HepG2 (cell line): ENCODE measurements around the gene LRRC19. TPM values are rescaled to one million over a fixed set of nuclear protein-coding genes. Genes with fewer than 3 reads are reported as not detected.

Experiments used
- HNF4A ChIP-seq: sonication (generic); formaldehyde crosslinking; IDR thresholded peaks from 2 replicates; pipeline ENCODE4 v1.4.0; 2020; ENCODE audit warnings: missing genetic modification reagents
- HNRNPL ChIP-seq: fragments of 200-400 bp; formaldehyde crosslinking; IDR thresholded peaks from 2 replicates; pipeline ENCODE4 v1.6.1; 2017; ENCODE audit warnings: mild to moderate bottlenecking, low read depth, low read length
- IKZF4 ChIP-seq: sonication (generic); formaldehyde crosslinking; IDR thresholded peaks from 2 replicates; pipeline ENCODE4 v1.5.1; 2020; ENCODE audit warnings: borderline replicate concordance, mild to moderate bottlenecking, low read depth, missing genetic modification reagents; ENCODE audit errors: not compliant biosample characterization
- JUNB ChIP-seq: sonication (generic); formaldehyde crosslinking; IDR thresholded peaks from 2 replicates; pipeline ENCODE4 v1.8.0; 2022; ENCODE audit warnings: missing genetic modification reagents, mild to moderate bottlenecking, borderline replicate concordance
- MAFF ChIP-seq: IDR thresholded peaks from 2 replicates; pipeline ENCODE4 v1.6.1; 2011; ENCODE audit warnings: low read depth, low read length, improper control_type of control experiment
- NCOA1 ChIP-seq: sonication (generic); formaldehyde crosslinking; IDR thresholded peaks from 2 replicates; pipeline ENCODE4 v1.9.0; 2021; ENCODE audit warnings: missing genetic modification reagents
- PRMT3 ChIP-seq: sonication (generic); formaldehyde crosslinking; IDR thresholded peaks from 2 replicates; pipeline ENCODE4 v1.8.1; 2022; ENCODE audit warnings: low read depth, mild to moderate bottlenecking, moderate library complexity, missing genetic modification reagents, borderline replicate concordance
- RBM22 ChIP-seq: fragments of 200-400 bp; formaldehyde crosslinking; optimal IDR thresholded peaks from 2 replicates; pipeline ENCODE3; 2017; ENCODE audit warnings: mild to moderate bottlenecking, low read length, moderate library complexity
- ZMYM4 ChIP-seq: sonication (generic); formaldehyde crosslinking; IDR thresholded peaks from 2 replicates; pipeline ENCODE4 v1.8.1; 2023; ENCODE audit warnings: mild to moderate bottlenecking, missing genetic modification reagents
- ZNF30 ChIP-seq: sonication (generic); formaldehyde crosslinking; IDR thresholded peaks from 2 replicates; pipeline ENCODE4 v1.5.0; 2020; ENCODE audit warnings: mild to moderate bottlenecking, missing genetic modification reagents
- ZNF543 ChIP-seq: sonication (generic); formaldehyde crosslinking; IDR thresholded peaks from 2 replicates; pipeline ENCODE4 v1.4.0; 2020; ENCODE audit warnings: mild to moderate bottlenecking, missing genetic modification reagents
- ZNF556 ChIP-seq: sonication (generic); formaldehyde crosslinking; IDR thresholded peaks from 2 replicates; pipeline ENCODE4 v1.4.0; 2020; ENCODE audit warnings: mild to moderate bottlenecking, missing genetic modification reagents, borderline replicate concordance
- polyA plus RNA-seq, 8 experiments: library from polyadenylated mRNA; depleted of rRNA in 3 of 8; stranded (reverse) in 7 of 8; unstranded in 1 of 8; fragments of >200 nt; fragmentation: Illumina TruSeq in 4 of 8; extraction: Trizol in 4 of 8; gene quantifications; 2 replicates each; pipeline versions ENCODE4 v1.2.1 to v1.2.3, GENCODE V29; 2011 to 2016; ENCODE audit warnings: low read depth in 4 of 8, missing spikeins in 1 of 8, mixed read lengths in 1 of 8; ENCODE audit not compliant: insufficient read depth in 1 of 8
- total RNA-seq, 5 experiments: library from RNA; depleted of rRNA; stranded (reverse); fragments of >200 nt; fragmentation: Illumina TruSeq; extraction: Trizol; gene quantifications; 2 replicates each; pipeline ENCODE4 v1.2.3, GENCODE V29; 2016; ENCODE audit warnings: low read depth in 1 of 5
- TF ChIP-seq, protein P1 (sequence below), 2 experiments: IDR thresholded peaks; 2 replicates each; pipeline ENCODE4 v1.6.1; 2011 to 2012; ENCODE audit warnings: low read length in 2 of 2, borderline replicate concordance in 1 of 2, low read depth in 1 of 2, mild to moderate bottlenecking in 1 of 2, moderate library complexity in 1 of 2
- TF ChIP-seq, protein P2 (sequence below): sonication (generic); formaldehyde crosslinking; IDR thresholded peaks from 2 replicates; pipeline ENCODE4 v1.9.0; 2022; ENCODE audit warnings: missing genetic modification reagents, mild to moderate bottlenecking, borderline replicate concordance
- TF ChIP-seq, protein P3 (sequence below): sonication (generic); formaldehyde crosslinking; IDR thresholded peaks from 2 replicates; pipeline ENCODE4 v1.5.1; 2020; ENCODE audit warnings: missing genetic modification reagents, mild to moderate bottlenecking, borderline replicate concordance
- TF ChIP-seq, protein P4 (sequence below): IDR thresholded peaks from 2 replicates; pipeline ENCODE4 v1.6.1; 2016
- TF ChIP-seq, protein P5 (sequence below): sonication (generic); formaldehyde crosslinking; IDR thresholded peaks from 2 replicates; pipeline ENCODE4 v1.5.0; 2020; ENCODE audit warnings: mild to moderate bottlenecking, missing genetic modification reagents

LRRC19 gene
- total and polyA plus RNA-seq, 2 of the 13 experiments (the other 11 are each of a cell fraction or from before 2014, with no cell fraction given) = not detected

DNA sequence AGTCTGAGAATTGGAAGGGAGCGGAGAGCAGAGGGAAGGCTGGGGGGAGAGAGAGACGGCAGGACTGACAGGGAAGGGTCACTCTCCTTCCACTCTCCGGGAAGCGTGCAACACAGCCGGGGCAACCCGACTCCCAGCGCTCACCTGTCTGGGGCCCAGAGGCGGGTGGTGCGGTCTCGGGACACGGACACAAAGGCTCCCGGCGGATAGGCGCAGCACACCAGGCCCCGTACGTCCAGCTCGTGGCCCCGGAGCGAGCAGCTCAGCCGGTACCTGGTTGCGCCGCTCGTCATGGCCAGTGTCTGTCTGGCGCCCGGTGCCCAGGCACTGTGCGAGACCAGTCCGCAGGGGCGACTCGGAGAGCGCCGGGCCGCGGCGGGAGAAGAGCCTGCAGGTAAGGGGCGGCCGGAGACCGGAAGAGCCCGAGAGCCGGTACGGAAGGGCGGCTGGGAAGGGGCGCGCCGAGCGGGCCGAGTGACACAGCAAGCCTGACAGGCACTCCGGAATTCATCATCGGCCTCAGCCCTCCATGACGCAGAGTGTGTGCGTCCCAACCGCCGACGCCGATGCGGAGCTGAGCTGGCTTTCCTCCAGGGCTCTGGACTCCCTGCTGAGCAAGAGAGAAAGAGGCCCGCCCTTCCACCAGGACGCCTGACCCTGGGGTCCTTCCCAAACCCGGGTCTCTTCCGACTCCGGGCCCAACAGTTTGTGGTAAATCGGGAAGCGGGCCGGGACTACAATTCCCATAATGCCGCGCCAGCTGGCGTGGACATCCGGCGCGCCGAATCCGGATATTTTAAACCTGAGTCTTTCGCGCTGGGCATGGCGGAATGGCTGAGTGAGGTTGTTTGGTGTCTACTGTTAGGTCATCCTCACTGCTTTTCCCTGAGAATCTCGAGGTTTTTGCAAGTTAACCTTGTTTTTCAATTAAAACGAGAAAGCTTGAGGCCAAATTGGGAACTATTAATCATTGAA is 58.4 kb downstream of the LRRC19 start, which contains the start of gene PLAA (continued):
- TF ChIP-seq ZNF30 (CRISPR knock-in tag) (0 out of 2 replicates have a peak, but pooled peaks have one; percentile 25), ZNF543 (CRISPR knock-in tag) (peak; percentile 86), ZMYM4 (peak; percentile 88), PRMT3 (CRISPR knock-in tag) (no peak), ZNF556 (CRISPR knock-in tag) (peak; percentile 84; the same call in 1 of the 2 replicates), HNF4A (CRISPR knock-in tag) (no peak; the same call in 1 of the 2 replicates), MAFF (no peak), NCOA1 (CRISPR knock-in tag) (peak; percentile 56; the same call in 1 of the 2 replicates), HNRNPL (0 out of 2 replicates have a peak, but pooled peaks have one; percentile 24), RBM22 (no peak), JUNB (no peak), IKZF4 (CRISPR knock-in tag) (peak; percentile 45)
- TF ChIP-seq, protein P1, sequence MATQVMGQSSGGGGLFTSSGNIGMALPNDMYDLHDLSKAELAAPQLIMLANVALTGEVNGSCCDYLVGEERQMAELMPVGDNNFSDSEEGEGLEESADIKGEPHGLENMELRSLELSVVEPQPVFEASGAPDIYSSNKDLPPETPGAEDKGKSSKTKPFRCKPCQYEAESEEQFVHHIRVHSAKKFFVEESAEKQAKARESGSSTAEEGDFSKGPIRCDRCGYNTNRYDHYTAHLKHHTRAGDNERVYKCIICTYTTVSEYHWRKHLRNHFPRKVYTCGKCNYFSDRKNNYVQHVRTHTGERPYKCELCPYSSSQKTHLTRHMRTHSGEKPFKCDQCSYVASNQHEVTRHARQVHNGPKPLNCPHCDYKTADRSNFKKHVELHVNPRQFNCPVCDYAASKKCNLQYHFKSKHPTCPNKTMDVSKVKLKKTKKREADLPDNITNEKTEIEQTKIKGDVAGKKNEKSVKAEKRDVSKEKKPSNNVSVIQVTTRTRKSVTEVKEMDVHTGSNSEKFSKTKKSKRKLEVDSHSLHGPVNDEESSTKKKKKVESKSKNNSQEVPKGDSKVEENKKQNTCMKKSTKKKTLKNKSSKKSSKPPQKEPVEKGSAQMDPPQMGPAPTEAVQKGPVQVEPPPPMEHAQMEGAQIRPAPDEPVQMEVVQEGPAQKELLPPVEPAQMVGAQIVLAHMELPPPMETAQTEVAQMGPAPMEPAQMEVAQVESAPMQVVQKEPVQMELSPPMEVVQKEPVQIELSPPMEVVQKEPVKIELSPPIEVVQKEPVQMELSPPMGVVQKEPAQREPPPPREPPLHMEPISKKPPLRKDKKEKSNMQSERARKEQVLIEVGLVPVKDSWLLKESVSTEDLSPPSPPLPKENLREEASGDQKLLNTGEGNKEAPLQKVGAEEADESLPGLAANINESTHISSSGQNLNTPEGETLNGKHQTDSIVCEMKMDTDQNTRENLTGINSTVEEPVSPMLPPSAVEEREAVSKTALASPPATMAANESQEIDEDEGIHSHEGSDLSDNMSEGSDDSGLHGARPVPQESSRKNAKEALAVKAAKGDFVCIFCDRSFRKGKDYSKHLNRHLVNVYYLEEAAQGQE (IDR thresholded peaks at IDR 0.05; ENCODE audit: borderline replicate concordance in 1 of 2, low read depth in 1 of 2, low read length in 2 of 2) = 0 out of 4 replicates have a peak, but pooled peaks of 1 of the 2 experiments have one; percentile 4
- TF ChIP-seq, protein P2, sequence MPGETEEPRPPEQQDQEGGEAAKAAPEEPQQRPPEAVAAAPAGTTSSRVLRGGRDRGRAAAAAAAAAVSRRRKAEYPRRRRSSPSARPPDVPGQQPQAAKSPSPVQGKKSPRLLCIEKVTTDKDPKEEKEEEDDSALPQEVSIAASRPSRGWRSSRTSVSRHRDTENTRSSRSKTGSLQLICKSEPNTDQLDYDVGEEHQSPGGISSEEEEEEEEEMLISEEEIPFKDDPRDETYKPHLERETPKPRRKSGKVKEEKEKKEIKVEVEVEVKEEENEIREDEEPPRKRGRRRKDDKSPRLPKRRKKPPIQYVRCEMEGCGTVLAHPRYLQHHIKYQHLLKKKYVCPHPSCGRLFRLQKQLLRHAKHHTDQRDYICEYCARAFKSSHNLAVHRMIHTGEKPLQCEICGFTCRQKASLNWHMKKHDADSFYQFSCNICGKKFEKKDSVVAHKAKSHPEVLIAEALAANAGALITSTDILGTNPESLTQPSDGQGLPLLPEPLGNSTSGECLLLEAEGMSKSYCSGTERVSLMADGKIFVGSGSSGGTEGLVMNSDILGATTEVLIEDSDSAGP (CRISPR knock-in tag) = peak; percentile 88
- TF ChIP-seq, protein P3, sequence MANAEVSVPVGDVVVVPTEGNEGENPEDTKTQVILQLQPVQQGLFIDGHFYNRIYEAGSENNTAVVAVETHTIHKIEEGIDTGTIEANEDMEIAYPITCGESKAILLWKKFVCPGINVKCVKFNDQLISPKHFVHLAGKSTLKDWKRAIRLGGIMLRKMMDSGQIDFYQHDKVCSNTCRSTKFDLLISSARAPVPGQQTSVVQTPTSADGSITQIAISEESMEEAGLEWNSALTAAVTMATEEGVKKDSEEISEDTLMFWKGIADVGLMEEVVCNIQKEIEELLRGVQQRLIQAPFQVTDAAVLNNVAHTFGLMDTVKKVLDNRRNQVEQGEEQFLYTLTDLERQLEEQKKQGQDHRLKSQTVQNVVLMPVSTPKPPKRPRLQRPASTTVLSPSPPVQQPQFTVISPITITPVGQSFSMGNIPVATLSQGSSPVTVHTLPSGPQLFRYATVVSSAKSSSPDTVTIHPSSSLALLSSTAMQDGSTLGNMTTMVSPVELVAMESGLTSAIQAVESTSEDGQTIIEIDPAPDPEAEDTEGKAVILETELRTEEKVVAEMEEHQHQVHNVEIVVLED (CRISPR knock-in tag) = peak; percentile 84
- TF ChIP-seq, protein P4, sequence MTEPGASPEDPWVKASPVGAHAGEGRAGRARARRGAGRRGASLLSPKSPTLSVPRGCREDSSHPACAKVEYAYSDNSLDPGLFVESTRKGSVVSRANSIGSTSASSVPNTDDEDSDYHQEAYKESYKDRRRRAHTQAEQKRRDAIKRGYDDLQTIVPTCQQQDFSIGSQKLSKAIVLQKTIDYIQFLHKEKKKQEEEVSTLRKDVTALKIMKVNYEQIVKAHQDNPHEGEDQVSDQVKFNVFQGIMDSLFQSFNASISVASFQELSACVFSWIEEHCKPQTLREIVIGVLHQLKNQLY (CRISPR knock-in tag) = 0 out of 2 replicates have a peak, but pooled peaks have one; percentile 5
- TF ChIP-seq, protein P5, sequence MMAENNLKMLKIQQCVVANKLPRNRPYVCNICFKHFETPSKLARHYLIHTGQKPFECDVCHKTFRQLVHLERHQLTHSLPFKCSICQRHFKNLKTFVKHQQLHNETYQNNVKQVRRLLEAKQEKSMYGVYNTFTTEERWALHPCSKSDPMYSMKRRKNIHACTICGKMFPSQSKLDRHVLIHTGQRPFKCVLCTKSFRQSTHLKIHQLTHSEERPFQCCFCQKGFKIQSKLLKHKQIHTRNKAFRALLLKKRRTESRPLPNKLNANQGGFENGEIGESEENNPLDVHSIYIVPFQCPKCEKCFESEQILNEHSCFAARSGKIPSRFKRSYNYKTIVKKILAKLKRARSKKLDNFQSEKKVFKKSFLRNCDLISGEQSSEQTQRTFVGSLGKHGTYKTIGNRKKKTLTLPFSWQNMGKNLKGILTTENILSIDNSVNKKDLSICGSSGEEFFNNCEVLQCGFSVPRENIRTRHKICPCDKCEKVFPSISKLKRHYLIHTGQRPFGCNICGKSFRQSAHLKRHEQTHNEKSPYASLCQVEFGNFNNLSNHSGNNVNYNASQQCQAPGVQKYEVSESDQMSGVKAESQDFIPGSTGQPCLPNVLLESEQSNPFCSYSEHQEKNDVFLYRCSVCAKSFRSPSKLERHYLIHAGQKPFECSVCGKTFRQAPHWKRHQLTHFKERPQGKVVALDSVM = peak; percentile 54; the same call in 1 of the 2 replicates
